Erythroblast (primary cell): ENCODE data around the gene SPTLC3.

Source experiments
- GATA1 ChIP-seq: IDR thresholded peaks from 2 replicates; pipeline ENCODE4 v1.6.1; 2011; ENCODE audit warnings: low read depth, mild to moderate bottlenecking, control low read depth, low read length, moderate library complexity
- POLR2A ChIP-seq: IDR thresholded peaks from 2 replicates; pipeline ENCODE4 v1.6.1; 2011; ENCODE audit warnings: mild to moderate bottlenecking, low read length

DNA sequence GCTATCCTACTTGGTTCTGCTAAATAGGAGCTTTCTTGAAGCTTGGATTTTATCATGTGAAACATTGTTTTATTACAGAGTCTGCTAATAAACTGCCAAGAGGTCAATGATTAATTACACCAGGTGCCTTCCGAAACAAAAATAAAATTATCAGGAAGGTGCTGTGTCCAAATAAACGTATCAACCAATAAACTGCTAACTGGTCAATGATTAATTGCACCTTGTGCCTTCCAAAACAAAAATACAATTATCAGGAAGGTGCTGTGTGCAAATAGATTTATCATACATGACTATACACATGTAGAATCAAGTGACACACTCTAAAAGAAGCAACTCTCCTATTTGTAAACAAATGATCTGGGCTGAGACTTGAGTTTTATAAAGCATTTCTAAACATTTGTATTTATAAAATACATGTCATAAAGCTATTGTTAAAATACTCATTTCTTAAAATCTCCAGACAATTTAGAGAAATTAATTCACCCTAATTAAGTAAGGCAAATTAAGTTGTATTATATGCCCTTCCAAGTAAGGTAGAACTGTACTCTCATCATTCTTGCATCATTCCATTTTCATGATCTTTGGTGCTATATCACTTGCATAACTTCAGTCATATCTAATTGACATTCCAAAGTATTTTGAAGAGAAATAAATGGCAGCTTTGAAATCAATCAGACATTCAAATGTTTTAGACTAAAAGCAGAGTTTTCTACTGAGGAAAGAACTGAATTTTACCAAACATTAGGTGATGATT lies 26.8 kb downstream of the SPTLC3 start:
- TF ChIP-seq POLR2A (no peak), GATA1 (no peak)
